NB4 (cell line): ENCODE results near the gene RABL6.
"Not testable (repeated sequence)": the region's sequence is repeated elsewhere in the genome, so short reads cannot be mapped to it uniquely, and the experiment has no call there.

Source experiments
- DNase-seq: peaks from one replicate; pipeline ENCODE4 v3.0.0; 2010; ENCODE audit warnings: low read depth
- H3K4me3 ChIP-seq: one replicate; pipeline ENCODE4 v1.5.1; 2011; ENCODE audit warnings: mild to moderate bottlenecking, low read depth, low read length, moderate library complexity
- MYC ChIP-seq: IDR thresholded peaks from 2 replicates; pipeline ENCODE4 v1.6.1; 2011; ENCODE audit warnings: low read depth, low read length
- POLR2A ChIP-seq: IDR thresholded peaks from 2 replicates; pipeline ENCODE4 v1.6.1; 2011; ENCODE audit warnings: mild to moderate bottlenecking; ENCODE audit not compliant: insufficient read length; ENCODE audit errors: extremely low read depth
- TF ChIP-seq, protein P1 (sequence below): IDR thresholded peaks from 2 replicates; pipeline ENCODE4 v1.6.1; 2011; ENCODE audit warnings: low read depth, low read length
- TF ChIP-seq, protein P2 (sequence below): IDR thresholded peaks from one replicate; pipeline ENCODE4 v1.5.1; 2012; ENCODE audit warnings: low read depth, low read length

RABL6 gene

DNA sequence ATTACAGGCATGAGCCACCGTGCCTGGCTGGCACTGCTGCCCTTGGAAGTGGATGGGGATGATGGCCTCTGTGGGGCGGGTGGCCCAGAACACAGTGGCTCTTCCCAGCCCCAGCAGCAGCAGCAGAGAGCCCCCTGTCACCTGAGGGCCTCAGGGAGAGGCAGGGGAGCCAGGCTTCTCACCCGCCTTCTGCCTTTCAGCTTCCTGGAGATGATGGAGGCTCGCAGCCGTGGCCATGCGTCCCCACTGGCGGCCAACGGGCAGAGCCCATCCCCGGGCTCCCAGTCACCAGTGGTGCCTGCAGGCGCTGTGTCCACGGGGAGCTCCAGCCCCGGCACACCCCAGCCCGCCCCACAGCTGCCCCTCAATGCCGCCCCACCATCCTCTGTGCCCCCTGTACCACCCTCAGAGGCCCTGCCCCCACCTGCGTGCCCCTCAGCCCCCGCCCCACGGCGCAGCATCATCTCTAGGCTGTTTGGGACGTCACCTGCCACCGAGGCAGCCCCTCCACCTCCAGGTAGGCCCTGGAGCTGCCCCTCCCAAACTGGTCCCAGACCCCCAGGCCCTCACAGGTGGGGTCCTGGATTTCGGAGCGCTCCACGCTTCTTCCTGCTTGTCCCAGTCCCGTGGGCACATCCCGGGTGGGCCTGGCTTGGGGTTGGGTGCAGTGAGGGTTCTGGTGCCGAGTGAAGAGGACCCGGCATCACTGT is 29.6 kb downstream of the RABL6 start:
- TF ChIP-seq, protein P1, sequence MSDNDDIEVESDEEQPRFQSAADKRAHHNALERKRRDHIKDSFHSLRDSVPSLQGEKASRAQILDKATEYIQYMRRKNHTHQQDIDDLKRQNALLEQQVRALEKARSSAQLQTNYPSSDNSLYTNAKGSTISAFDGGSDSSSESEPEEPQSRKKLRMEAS, result no peak
- TF ChIP-seq POLR2A (no peak), MYC (no peak)
- TF ChIP-seq, protein P2, sequence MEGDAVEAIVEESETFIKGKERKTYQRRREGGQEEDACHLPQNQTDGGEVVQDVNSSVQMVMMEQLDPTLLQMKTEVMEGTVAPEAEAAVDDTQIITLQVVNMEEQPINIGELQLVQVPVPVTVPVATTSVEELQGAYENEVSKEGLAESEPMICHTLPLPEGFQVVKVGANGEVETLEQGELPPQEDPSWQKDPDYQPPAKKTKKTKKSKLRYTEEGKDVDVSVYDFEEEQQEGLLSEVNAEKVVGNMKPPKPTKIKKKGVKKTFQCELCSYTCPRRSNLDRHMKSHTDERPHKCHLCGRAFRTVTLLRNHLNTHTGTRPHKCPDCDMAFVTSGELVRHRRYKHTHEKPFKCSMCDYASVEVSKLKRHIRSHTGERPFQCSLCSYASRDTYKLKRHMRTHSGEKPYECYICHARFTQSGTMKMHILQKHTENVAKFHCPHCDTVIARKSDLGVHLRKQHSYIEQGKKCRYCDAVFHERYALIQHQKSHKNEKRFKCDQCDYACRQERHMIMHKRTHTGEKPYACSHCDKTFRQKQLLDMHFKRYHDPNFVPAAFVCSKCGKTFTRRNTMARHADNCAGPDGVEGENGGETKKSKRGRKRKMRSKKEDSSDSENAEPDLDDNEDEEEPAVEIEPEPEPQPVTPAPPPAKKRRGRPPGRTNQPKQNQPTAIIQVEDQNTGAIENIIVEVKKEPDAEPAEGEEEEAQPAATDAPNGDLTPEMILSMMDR, result no peak
- no peak overlapping the region for H3K4me3 ChIP-seq
- DNase-seq, result no peak

DNA sequence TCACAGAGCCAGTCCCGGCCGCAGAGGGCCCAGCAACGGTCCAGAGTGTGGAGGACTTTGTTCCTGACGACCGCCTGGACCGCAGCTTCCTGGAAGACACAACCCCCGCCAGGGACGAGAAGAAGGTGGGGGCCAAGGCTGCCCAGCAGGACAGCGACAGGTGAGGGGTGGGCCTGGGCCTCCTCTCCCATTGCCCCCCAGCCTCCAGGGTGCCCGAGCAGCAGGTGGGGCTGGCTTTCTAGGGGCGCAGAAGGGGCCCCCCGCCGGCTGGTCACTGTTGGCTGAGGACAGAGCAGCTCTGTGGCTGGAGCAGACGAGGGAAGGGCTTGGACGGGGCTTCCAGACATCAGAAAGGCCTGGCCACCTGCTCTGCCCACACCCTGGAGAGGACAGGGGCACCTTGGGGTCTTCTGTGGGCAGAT is 30.1 kb downstream of the RABL6 start:
- DNase-seq, H3K4me3 ChIP-seq: not testable (repeated sequence)

DNA sequence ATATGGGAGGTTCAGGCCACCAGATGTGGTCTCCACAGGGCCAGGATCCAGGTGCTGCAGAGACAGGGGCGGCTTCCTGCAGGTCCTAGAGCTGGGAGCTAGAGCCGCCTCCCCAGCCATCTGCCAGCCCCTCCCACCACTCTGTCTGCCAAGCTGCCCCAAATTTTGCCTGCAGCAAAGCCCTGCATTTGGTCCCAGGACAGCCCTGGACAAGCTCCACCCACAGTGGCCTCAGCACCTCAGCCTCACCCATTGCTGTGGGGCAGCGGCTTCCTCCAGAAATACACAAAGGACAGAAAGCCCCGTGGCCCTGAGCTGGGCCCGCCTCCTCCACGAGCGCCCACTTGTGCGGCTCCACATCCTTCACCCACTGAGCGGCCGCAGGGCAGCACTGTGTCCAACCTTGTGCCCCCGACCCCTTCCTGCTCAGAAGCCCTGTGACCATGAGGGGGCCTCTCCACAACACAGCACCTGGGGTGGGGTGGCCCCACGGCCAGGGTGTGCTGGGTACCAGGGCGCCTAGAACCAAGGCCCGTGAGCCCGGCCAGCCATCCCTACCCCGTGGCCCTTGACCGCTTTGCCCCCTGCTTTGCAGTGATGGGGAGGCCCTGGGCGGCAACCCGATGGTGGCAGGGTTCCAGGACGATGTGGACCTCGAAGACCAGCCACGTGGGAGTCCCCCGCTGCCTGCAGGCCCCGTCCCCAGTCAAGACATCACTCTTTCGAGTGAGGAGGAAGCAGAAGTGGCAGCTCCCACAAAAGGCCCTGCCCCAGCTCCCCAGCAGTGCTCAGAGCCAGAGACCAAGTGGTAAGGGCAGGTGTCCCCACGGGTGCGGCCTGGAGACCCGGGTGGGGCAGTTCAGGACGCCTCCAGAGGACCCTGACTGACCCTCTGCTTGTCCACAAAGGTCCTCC is 30.8 kb downstream of the RABL6 start:
- no peak for DNase-seq
- TF ChIP-seq, protein P1, result no peak
- no peak for TF ChIP-seq MYC
- TF ChIP-seq POLR2A, result no peak
- TF ChIP-seq, protein P2, result no peak
- no peak overlapping the region for H3K4me3 ChIP-seq

DNA sequence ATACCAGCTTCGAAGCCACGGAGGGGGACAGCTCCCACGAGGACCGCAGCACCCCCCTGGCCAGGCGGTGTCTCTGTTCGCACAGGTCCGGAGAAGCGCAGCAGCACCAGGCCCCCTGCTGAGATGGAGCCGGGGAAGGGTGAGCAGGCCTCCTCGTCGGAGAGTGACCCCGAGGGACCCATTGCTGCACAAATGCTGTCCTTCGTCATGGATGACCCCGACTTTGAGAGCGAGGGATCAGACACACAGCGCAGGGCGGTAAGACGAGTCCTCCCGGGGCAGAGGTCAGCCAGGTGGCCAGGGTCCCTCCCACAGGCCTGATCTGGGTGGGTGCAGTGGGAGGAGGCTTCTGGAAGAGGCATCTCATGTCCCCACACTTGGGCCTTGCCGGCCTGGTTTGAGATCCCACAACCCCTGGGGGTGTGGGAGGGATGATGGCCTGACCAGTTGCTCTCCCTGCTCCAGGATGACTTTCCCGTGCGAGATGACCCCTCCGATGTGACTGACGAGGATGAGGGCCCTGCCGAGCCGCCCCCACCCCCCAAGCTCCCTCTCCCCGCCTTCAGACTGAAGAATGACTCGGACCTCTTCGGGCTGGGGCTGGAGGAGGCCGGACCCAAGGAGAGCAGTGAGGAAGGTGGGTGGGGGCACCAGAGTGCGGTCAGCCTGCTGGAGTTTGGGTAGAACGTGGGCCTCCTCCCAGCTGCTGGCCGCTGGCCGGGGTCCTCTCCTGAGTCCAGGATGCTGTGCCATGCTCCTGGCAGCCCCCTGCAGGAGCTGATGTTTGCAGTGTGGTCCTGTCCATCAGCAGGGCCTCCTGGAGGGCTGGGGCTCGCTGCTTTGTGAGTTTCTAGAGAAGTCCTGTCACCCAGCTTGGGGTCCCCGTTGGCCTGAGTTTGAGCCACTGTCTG is 31.7 kb downstream of the RABL6 start:
- H3K4me3 ChIP-seq, result no peak overlapping the region
- no peak for DNase-seq
- TF ChIP-seq POLR2A, result no peak
- no peak for TF ChIP-seq MYC
- TF ChIP-seq, protein P2, result no peak
- TF ChIP-seq, protein P1, result no peak

DNA sequence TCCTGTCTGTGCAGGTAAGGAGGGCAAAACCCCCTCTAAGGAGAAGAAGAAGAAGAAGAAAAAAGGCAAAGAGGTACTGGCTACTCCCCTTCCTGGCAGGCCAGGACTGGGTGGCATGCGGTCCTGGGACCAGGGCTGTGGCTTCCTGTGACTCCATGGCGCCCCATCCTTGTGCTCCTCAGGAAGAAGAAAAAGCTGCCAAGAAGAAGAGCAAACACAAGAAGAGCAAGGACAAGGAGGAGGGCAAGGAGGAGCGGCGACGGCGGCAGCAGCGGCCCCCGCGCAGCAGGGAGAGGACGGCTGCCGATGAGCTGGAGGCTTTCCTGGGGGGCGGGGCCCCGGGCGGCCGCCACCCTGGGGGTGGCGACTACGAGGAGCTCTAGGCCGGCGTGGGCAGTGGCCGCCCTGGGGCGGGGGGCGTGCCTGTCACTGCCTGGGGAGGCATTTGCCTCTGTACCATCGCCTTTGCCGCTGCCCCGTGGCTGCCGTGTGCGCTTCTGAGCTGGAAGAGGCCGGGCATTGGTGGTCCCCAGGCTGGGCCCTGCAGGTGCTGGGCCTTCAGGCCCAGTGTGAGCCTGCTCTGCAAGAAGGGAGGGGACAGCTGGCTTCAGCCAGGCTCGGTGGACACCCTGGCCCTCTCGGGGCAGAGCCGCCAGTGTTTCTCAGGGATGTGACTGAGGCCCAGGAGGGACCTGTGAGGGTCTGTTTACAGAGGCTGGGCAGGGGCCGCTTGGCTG is 32.6 kb downstream of the RABL6 start:
- no peak for DNase-seq
- no peak overlapping the region for H3K4me3 ChIP-seq
- TF ChIP-seq, protein P1, result no peak
- TF ChIP-seq, protein P2, result no peak
- no peak for TF ChIP-seq POLR2A
- TF ChIP-seq MYC, result no peak
